ENCODE measurements around the gene RAD51B.
"Not testable (repeated sequence)": the region's sequence is repeated elsewhere in the genome, so short reads cannot be mapped to it uniquely, and the experiment has no call there.

Gene RAD51B

GRCh38 chr14:68113343-68113930 is 293.9 kb downstream of the RAD51B start:
- Histone ChIP-seq H4K5ac (ENCODE audit: low read length) (no peak overlapping the region), H2BK15ac (replicated peaks; ENCODE audit: low read depth) (no peak overlapping the region), H3K4me1 (ENCODE audit: control insufficient read depth, low read depth, low read length) (peaks cover 7% of the 10 kb centered on the region), H3K4ac (ENCODE audit: low read depth, low read length) (no peak overlapping the region), H3K27ac (ENCODE audit: low read depth, low read length) (no peak overlapping the region), H3K56ac (ENCODE audit: low read length) (no peak overlapping the region), H3K18ac (ENCODE audit: low read length) (peak overlapping the region; percentile 39), H3K4me3 (ENCODE audit: low read length) (no peak overlapping the region), H3K23ac (ENCODE audit: low read length) (no peak overlapping the region), H3K79me2 (ENCODE audit: control insufficient read depth, insufficient read depth, low read length) (no peaks in the 10 kb centered on the region), H2BK120ac (ENCODE audit: low read depth, low read length) (no peak overlapping the region), H3K27me3 (ENCODE audit: insufficient read depth, low read length, poor library complexity) (no peaks in the 10 kb centered on the region), H2AK5ac (ENCODE audit: low read length) (no peak overlapping the region), H3K9ac (ENCODE audit: low read length) (no peak overlapping the region), H2BK5ac (ENCODE audit: low read length) (no peak overlapping the region), H3K36me3 (ENCODE audit: control insufficient read depth, insufficient read depth, low read length) (no peaks in the 10 kb centered on the region), H3K4me2 (ENCODE audit: low read length) (no peak overlapping the region), H4K8ac (ENCODE audit: low read depth, low read length) (no peak overlapping the region), H3K79me1 (ENCODE audit: low read length) (no peaks in the 10 kb centered on the region)
- WGBS (ENCODE audit: extremely low coverage, insufficient coverage, low lambda C conversion rate): no CpG with 5 or more reads among the region's 3 CpGs
- peak; percentile 83 for DNase-seq

- H2BK120ac ChIP-seq (ENCODE audit: low read depth, low read length); H3K79me2 ChIP-seq (ENCODE audit: control insufficient read depth, insufficient read depth, low read length); DNase-seq; H3K4me2 ChIP-seq (ENCODE audit: low read length); H3K36me3 ChIP-seq (ENCODE audit: control insufficient read depth, insufficient read depth, low read length); H3K4me1 ChIP-seq (ENCODE audit: control insufficient read depth, low read depth, low read length); H3K27me3 ChIP-seq (ENCODE audit: insufficient read depth, low read length, poor library complexity); H3K9ac ChIP-seq (ENCODE audit: low read length); H3K27ac ChIP-seq (ENCODE audit: low read depth, low read length); H4K5ac ChIP-seq (ENCODE audit: low read length); H3K18ac ChIP-seq (ENCODE audit: low read length); H3K4ac ChIP-seq (ENCODE audit: low read depth, low read length); H3K79me1 ChIP-seq (ENCODE audit: low read length); H3K23ac ChIP-seq (ENCODE audit: low read length); H2BK15ac ChIP-seq (replicated peaks; ENCODE audit: low read depth); H2AK5ac ChIP-seq (ENCODE audit: low read length); H3K56ac ChIP-seq (ENCODE audit: low read length); H3K4me3 ChIP-seq (ENCODE audit: low read length); H4K8ac ChIP-seq (ENCODE audit: low read depth, low read length); H2BK5ac ChIP-seq (ENCODE audit: low read length): not testable (repeated sequence)
Observed at GRCh38 chr14:68115952-68116351, 296.4 kb downstream of the RAD51B start.

- H3K36me3 ChIP-seq (ENCODE audit: control insufficient read depth, insufficient read depth, low read length): no peaks in the 10 kb centered on the region
- H2AK5ac ChIP-seq (ENCODE audit: low read length): no peak overlapping the region
- no peak overlapping the region for H3K23ac ChIP-seq (ENCODE audit: low read length)
- no peak overlapping the region for H4K8ac ChIP-seq (ENCODE audit: low read depth, low read length)
- no peaks in the 10 kb centered on the region for H3K27me3 ChIP-seq (ENCODE audit: insufficient read depth, low read length, poor library complexity)
- no peak overlapping the region for H2BK5ac ChIP-seq (ENCODE audit: low read length)
- H3K4me1 ChIP-seq (ENCODE audit: control insufficient read depth, low read depth, low read length): no peaks in the 10 kb centered on the region
- no peak overlapping the region for H4K5ac ChIP-seq (ENCODE audit: low read length)
- H2BK120ac ChIP-seq (ENCODE audit: low read depth, low read length): no peak overlapping the region
- H3K79me2 ChIP-seq (ENCODE audit: control insufficient read depth, insufficient read depth, low read length): no peaks in the 10 kb centered on the region
- H3K79me1 ChIP-seq (ENCODE audit: low read length): no peaks in the 10 kb centered on the region
- H3K27ac ChIP-seq (ENCODE audit: low read depth, low read length): no peak overlapping the region
- no peak overlapping the region for H2BK15ac ChIP-seq (replicated peaks; ENCODE audit: low read depth)
- H3K9ac ChIP-seq (ENCODE audit: low read length): no peak overlapping the region
- no peak overlapping the region for H3K4me3 ChIP-seq (ENCODE audit: low read length)
- no peak overlapping the region for H3K18ac ChIP-seq (ENCODE audit: low read length)
- no peak for DNase-seq
- no peak overlapping the region for H3K4me2 ChIP-seq (ENCODE audit: low read length)
- no peak overlapping the region for H3K4ac ChIP-seq (ENCODE audit: low read depth, low read length)
- no peak overlapping the region for H3K56ac ChIP-seq (ENCODE audit: low read length)
Observed at GRCh38 chr14:68122651-68123050, 303.1 kb downstream of the RAD51B start.

- Histone ChIP-seq H2AK5ac (ENCODE audit: low read length) (no peak overlapping the region), H3K23ac (ENCODE audit: low read length) (no peak overlapping the region), H3K4ac (ENCODE audit: low read depth, low read length) (no peak overlapping the region), H3K9ac (ENCODE audit: low read length) (no peak overlapping the region), H3K27ac (ENCODE audit: low read depth, low read length) (no peak overlapping the region), H3K4me2 (ENCODE audit: low read length) (no peak overlapping the region), H3K18ac (ENCODE audit: low read length) (no peak overlapping the region), H2BK120ac (ENCODE audit: low read depth, low read length) (no peak overlapping the region), H2BK5ac (ENCODE audit: low read length) (no peak overlapping the region), H4K5ac (ENCODE audit: low read length) (no peak overlapping the region), H3K4me1 (ENCODE audit: control insufficient read depth, low read depth, low read length) (no peaks in the 10 kb centered on the region), H3K27me3 (ENCODE audit: insufficient read depth, low read length, poor library complexity) (no peaks in the 10 kb centered on the region), H3K4me3 (ENCODE audit: low read length) (no peak overlapping the region), H3K79me2 (ENCODE audit: control insufficient read depth, insufficient read depth, low read length) (no peaks in the 10 kb centered on the region), H4K8ac (ENCODE audit: low read depth, low read length) (no peak overlapping the region), H3K79me1 (ENCODE audit: low read length) (no peaks in the 10 kb centered on the region), H2BK15ac (replicated peaks; ENCODE audit: low read depth) (no peak overlapping the region), H3K36me3 (ENCODE audit: control insufficient read depth, insufficient read depth, low read length) (no peaks in the 10 kb centered on the region), H3K56ac (ENCODE audit: low read length) (no peak overlapping the region)
- no peak for DNase-seq
- WGBS (ENCODE audit: extremely low coverage, insufficient coverage, low lambda C conversion rate): no CpG with 5 or more reads among the region's 2 CpGs
Observed at GRCh38 chr14:68124050-68124449, 304.5 kb downstream of the RAD51B start.

GRCh38 chr14:68124979-68125731 is 305.6 kb downstream of the RAD51B start:
- H3K4me1 ChIP-seq (ENCODE audit: control insufficient read depth, low read depth, low read length): no peaks in the 10 kb centered on the region
- no peak overlapping the region for H2AK5ac ChIP-seq (ENCODE audit: low read length)
- no peak overlapping the region for H3K56ac ChIP-seq (ENCODE audit: low read length)
- no peaks in the 10 kb centered on the region for H3K36me3 ChIP-seq (ENCODE audit: control insufficient read depth, insufficient read depth, low read length)
- H2BK120ac ChIP-seq (ENCODE audit: low read depth, low read length): no peak overlapping the region
- H3K79me1 ChIP-seq (ENCODE audit: low read length): no peaks in the 10 kb centered on the region
- no peak overlapping the region for H4K5ac ChIP-seq (ENCODE audit: low read length)
- no peaks in the 10 kb centered on the region for H3K27me3 ChIP-seq (ENCODE audit: insufficient read depth, low read length, poor library complexity)
- no peaks in the 10 kb centered on the region for H3K79me2 ChIP-seq (ENCODE audit: control insufficient read depth, insufficient read depth, low read length)
- no peak overlapping the region for H4K8ac ChIP-seq (ENCODE audit: low read depth, low read length)
- no peak overlapping the region for H2BK5ac ChIP-seq (ENCODE audit: low read length)
- H3K18ac ChIP-seq (ENCODE audit: low read length): no peak overlapping the region
- H3K23ac ChIP-seq (ENCODE audit: low read length): no peak overlapping the region
- no peak overlapping the region for H3K9ac ChIP-seq (ENCODE audit: low read length)
- no peak overlapping the region for H3K4ac ChIP-seq (ENCODE audit: low read depth, low read length)
- H3K4me2 ChIP-seq (ENCODE audit: low read length): no peak overlapping the region
- no CpG with 5 or more reads among the region's 3 CpGs for WGBS (ENCODE audit: extremely low coverage, insufficient coverage, low lambda C conversion rate)
- DNase-seq: peak; percentile 53
- no peak overlapping the region for H3K27ac ChIP-seq (ENCODE audit: low read depth, low read length)
- H3K4me3 ChIP-seq (ENCODE audit: low read length): no peak overlapping the region
- no peak overlapping the region for H2BK15ac ChIP-seq (replicated peaks; ENCODE audit: low read depth)

GRCh38 chr14:68127166-68127565 is 307.6 kb downstream of the RAD51B start:
- Histone ChIP-seq H2BK15ac (replicated peaks; ENCODE audit: low read depth) (peak overlapping the region; percentile 36), H3K4me2 (ENCODE audit: low read length) (no peak overlapping the region), H3K23ac (ENCODE audit: low read length) (no peak overlapping the region), H3K79me2 (ENCODE audit: control insufficient read depth, insufficient read depth, low read length) (no peaks in the 10 kb centered on the region), H3K27ac (ENCODE audit: low read depth, low read length) (no peak overlapping the region), H4K8ac (ENCODE audit: low read depth, low read length) (no peak overlapping the region), H3K9ac (ENCODE audit: low read length) (no peak overlapping the region), H3K56ac (ENCODE audit: low read length) (no peak overlapping the region), H3K27me3 (ENCODE audit: insufficient read depth, low read length, poor library complexity) (no peaks in the 10 kb centered on the region), H3K4ac (ENCODE audit: low read depth, low read length) (no peak overlapping the region), H2AK5ac (ENCODE audit: low read length) (no peak overlapping the region), H4K5ac (ENCODE audit: low read length) (no peak overlapping the region), H2BK5ac (ENCODE audit: low read length) (no peak overlapping the region), H3K4me1 (ENCODE audit: control insufficient read depth, low read depth, low read length) (no peaks in the 10 kb centered on the region), H3K36me3 (ENCODE audit: control insufficient read depth, insufficient read depth, low read length) (no peaks in the 10 kb centered on the region), H2BK120ac (ENCODE audit: low read depth, low read length) (no peak overlapping the region), H3K4me3 (ENCODE audit: low read length) (no peak overlapping the region), H3K79me1 (ENCODE audit: low read length) (no peaks in the 10 kb centered on the region), H3K18ac (ENCODE audit: low read length) (no peak overlapping the region)
- DNase-seq: no peak
- no CpG with 5 or more reads among the region's 2 CpGs for WGBS (ENCODE audit: extremely low coverage, insufficient coverage, low lambda C conversion rate)
